LHCN-M2 (cell line): ENCODE results near the gene L3MBTL4. TPM values are rescaled to one million over a fixed set of nuclear protein-coding genes. Genes with fewer than 3 reads are reported as not detected.
"Not testable (repeated sequence)": the region's sequence is repeated elsewhere in the genome, so short reads cannot be mapped to it uniquely, and the experiment has no call there.

Source experiments
- DNase-seq: peaks from one replicate; pipeline ENCODE4 v3.0.0-alpha.2; 2012; ENCODE audit warnings: low read depth
- total RNA-seq: library from RNA; depleted of rRNA; stranded (reverse); fragments of >200 nt; gene quantifications from 2 replicates; pipeline ENCODE4 v1.2.3, GENCODE V29; 2014

Gene L3MBTL4
- total RNA-seq, 1 experiment from 2014 or later = not detected

DNA sequence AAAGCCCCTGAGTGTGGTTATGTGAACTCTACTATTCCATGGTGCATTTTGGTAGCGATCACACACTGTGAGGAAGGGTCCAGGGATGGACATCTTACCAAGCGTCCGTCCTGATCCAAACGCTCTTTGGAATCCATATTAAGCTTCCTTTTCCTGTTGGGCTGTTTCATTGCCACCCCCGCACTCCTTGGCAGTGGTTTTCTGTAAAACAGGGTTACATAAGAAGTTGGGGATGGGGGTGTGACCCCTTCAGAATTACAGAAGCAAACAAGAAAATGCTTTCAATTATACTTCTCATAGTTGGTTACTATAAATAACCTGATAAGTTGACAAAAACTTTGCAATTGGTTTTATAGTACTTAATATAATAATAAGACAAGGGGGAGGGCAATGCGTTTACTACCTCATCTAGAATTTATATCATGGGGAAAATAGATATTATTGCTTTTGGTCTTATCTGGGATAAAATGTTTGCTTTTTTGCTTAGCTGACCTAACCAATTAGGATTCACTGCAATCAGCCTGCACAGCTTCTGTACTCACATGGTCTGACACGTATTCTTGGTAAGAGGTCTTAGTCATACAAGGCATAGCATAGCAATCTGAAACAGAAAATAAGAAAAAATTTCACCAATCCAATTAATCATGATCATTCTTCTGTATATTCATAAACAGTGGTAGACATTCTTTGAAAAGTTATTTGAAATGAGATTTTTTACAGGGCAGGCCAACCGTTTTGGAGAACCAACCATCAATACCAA lies 103.1 kb downstream of the L3MBTL4 start:
- no peak for DNase-seq

DNA sequence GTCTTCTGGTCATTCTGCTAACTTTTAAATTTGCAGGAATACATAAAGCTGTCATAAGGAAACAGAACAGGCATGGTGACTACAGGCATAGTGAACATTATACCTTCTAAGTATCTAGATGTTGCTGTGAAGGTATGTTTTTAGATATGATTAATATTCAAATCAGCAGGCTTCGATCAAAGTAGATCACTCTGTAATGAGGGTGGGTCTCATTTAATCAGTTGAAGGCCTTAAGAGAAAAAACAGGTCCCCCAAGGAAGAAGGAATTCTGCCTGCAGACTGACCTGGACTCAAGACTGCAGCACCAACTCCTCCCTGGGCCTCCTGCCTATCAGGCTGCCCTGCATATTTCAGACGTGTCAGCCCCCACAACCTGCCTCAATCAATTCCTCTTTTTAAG lies 104.0 kb downstream of the L3MBTL4 start:
- no peak for DNase-seq

DNA sequence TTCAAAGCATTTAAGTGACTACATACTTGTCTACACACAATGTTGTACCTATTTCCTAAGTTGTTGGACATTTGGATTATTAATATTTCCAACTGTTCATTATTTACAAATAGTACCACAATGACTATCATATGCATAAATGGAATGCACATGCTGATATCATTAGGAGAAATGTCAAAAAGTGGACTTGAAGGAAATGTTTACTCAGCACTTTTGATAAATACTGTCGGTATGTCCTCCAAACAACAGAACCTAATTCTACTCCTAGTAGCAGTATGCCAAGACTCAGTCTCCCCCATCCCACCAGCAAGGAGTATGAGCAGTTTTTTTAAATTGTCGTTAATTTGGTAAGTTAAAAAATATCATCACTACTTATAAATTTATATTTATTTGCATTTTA lies 116.8 kb downstream of the L3MBTL4 start:
- no peak for DNase-seq

DNA sequence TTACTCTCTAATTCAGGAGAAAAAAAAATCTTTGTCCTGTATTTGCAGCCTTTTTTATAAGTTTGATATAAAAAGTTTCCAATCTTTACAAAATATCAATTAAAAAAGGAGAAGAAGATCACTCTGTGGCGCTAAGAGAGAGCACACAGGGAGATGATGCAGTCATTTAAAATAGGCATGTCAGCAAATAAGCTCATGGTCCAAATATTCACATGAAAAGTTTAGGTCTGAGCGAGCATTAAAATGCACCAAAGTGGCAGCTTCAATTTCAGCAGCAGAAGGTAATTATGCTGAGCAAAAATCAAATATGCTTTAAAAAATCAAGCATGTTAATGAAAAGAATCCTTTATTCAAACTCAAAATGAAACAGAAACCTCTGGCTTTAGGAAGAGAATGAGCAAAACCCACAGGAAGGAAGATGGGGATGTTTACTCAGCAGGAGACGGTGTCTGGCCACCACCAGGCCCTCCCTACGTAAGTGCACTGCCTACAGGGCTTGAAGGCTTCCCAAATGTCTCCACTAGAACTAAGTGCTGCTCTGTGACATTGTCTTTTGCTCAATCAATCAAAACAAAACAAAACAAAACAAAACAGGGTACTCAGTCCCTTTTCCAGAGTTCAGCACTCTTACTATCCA lies 120.4 kb downstream of the L3MBTL4 start:
- DNase-seq = no peak

DNA sequence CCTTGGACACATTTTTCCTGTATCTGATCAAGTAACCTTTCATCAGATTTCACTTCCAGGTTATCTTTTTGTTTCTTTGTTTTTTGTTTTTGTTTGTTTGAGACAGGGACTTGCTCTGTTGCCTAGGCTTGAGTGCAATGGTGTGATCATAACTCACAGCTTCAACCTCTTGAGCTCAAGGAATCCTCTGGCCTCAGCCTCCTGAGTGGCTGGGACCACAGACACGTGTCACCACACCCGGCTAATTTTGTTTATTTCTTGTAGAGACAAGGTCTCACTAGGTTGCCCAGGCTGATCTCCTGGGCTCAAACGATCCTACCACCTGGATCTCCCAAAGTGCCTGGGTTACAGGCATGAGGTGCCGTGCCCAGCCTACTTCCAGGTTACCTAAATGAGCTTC lies 124.9 kb downstream of the L3MBTL4 start:
- DNase-seq = no peak

DNA sequence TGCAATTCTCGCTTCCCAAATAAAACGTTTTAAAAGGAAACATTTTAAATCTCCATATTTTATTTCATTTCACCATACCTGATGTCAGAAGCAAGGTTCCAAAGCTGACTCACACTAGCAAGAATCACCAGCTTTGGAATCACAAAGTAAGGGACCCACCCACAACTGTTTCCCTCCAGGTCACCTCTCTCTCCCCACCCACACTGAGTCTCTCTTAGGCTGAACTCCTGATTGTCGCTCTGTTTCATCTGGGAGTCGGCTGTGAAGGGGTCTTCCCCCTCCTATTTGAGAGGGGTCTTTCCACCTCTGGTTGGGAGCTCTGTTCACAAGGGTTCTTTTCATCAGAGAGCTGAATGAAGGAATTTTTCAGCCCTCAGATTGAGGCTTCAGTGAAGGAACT lies 128.1 kb downstream of the L3MBTL4 start:
- no peak for DNase-seq

DNA sequence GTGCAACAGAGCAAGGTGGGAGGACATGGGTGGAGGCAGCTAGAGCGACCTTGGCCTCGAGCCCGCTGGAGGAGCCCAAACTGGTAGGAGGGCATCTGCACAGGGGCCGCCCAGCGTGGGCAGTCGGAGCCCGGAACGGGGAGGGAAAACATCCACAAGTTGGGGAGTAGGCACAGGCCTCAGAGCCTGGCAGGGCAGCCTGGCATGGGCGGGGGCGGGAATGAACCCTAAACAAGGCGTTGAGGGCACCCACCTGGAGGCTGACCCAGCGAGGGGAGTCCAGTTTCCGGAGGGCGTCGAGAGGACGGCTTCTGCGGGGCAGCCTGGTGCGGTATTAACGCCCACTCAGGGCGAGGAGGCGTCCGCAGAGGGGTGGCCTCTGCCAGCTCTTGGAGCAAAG lies 129.9 kb downstream of the L3MBTL4 start:
- DNase-seq = no peak

DNA sequence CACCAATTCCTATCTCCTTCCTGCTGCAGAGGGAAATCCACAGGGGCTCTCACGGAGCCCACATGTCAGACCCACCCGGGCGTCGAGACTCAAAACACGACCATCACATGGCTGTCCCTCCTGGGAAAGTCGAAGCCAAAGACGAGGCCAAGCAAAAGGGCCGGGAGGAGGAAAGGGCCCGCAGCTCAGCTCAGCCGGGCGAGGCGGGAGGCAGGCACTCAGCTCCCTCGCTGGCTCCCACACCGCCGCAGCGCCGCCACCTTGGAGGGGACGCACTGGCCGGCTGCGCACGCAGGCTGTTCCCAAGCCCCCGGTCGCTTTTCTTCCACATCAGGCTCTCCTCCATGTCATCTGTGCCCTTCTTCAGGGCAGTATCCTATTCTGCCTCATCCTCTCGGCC lies 130.4 kb downstream of the L3MBTL4 start:
- DNase-seq = no peak

DNA sequence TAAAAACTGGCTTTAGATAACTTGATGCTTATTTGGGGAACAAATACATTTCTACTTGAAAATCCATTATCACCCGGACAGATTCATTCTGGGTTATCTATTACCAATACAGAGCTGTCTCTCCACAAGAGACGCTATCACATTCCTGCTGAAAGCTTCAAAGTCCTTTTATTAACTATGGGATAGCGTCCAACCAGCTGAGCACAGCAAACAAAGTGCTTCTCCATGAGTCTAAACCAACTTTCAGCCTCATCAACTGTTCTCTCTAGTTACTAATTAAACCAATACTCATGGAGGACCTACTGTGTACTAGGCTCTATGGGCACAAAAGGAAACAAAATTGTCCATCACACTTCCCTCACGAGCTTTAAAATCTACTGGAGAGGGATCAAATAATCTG lies 132.8 kb downstream of the L3MBTL4 start:
- DNase-seq = no peak

DNA sequence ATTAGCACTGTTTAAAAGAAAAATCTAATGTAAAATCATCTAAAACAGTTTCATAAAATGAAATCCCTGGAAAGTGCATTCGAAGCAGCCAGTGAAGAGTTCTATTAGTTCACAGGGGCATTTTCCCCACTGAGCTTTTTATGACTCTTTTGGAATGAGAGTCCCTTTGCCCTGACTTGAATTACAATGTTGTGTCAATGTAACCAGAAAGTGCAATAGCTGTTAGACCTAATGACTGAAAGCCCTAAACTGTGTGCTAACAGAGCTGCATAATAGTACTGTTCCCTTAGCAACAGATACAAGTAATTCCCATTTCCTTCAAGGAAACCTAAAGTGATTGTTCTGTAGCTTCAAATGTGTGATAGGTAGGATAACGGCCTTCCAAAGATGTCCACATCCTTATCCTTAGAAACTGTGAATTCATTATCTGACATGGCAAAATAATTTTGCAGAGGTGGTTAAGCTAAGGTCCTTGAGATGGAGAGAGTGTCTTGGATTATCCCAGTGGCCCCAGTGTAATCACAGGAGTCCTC lies 134.4 kb downstream of the L3MBTL4 start:
- DNase-seq = no peak

DNA sequence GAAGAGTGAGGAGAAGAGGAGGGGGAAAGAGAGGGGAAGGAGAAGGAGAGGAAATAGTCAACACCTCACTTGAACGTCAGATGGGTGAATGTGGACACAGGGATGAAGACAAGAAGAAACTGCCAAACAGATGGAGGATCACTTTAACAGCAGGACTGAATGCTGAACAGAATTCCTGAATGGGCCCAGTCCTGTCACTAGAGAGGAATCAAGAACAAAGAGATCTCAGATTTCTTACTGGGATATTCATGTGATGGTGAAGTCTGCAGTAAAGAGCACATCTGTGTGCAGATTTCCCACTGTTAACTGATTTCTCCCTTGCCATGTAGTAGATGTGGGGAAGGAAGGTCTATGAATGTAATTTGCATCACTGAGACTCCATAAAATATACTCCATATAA lies 135.4 kb downstream of the L3MBTL4 start:
- no peak for DNase-seq

DNA sequence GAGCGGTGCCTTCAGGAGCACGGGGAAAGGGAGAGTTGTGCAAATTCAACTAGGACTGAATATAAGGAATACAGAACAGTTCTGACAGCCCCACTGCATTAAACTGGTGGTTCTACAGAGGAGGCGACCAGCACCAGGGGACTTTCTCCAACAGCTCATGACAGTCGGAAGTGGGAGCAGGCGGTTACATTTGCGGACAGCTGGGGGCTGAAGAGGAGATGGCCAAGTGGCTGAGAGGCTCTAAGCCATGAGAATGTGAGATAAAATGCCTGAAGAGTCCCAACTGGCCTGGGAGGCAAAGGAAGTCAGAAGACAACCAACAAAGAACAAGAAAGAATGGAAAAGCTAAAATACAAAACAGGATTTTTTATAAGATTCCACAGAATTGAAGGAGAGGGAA lies 141.3 kb downstream of the L3MBTL4 start:
- no peak for DNase-seq

DNA sequence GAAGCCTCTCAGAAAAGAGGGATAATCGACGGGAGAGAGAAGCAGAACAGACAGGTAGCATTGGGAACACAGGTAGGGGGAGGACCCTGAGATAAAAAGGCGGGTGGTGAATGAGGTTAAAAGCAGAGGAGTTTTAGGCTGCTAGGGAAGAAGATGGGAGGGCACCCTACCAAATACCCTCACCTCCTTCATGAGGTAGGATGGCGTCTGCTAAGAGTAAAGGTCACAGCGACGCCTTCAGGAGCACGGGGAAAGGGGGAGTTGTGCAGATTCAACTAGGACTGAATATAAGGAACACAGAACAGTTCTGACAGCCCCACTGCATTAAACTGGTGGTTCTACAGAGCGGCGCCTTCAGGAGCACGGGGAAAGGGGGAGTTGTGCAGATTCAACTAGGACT lies 142.6 kb downstream of the L3MBTL4 start:
- DNase-seq = not testable (repeated sequence)

DNA sequence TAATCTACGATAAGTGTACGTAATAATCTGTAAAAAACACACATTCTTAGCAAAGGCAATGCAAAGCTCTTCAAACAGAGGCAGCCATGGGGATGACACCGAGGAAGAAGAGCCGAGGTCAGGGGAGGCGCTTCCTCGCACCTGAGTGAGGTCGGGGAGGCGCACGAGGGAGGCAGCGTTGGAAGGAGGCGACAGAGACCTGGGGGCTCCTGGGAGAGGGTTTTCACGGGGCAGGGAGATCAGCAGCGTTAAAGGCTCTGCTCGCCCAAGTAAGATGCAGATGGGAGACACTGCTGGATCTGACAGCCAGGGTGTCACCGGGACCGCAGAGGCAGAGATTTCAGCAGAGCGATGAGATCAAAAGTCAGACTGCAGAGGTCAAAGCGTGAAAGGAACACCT lies 143.1 kb downstream of the L3MBTL4 start:
- no peak for DNase-seq

DNA sequence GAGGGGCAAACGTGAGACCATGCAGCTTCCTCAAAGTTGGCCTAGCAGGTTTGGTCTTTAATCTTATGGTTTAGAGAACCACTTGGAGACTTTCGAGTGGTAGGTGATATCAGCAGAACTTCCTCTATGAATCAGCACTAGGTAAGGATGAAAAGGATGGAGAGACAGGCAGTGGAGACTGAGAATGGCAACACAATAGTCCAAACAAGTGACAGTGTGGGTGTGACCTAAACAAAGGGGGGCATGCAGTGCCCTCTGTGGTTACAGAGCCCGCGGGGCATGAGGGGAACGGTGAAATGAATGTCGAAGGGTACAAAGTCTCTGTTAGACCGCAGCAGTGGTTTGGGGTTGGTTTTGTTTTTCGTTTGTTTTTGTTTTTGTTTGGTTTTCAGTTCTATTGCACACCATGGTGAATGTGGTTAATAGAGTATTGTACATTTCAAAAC lies 143.9 kb downstream of the L3MBTL4 start:
- no peak for DNase-seq

DNA sequence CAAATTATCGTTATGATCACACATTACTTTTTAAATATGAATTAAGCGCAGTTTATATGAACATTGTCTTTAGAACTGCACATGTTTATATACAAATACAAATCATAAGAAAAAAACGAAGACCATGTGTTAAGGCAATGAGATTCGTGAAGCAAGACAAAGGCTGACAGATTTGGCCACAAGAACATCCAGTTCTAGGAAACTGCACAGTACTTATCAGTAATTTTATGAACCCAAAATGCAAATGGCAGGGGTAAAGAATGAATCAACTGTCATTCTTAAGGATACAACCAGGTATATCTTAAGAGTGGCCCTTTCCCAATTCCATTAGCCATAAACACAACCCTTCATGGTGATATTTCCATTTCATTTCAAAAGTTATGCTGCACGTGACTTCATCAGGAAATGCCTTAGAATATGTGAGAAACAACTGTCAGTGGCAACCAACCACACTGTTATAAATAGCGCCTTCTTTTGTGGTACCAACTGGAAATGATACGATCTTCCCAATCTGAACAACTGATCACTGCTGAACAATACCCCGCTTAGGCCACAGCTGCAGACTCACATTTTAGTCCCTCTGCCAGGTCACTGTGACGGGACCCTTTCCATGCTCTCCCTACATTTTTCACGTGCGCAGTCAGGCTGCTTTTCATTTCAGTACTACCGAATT lies 144.9 kb downstream of the L3MBTL4 start:
- no peak for DNase-seq

DNA sequence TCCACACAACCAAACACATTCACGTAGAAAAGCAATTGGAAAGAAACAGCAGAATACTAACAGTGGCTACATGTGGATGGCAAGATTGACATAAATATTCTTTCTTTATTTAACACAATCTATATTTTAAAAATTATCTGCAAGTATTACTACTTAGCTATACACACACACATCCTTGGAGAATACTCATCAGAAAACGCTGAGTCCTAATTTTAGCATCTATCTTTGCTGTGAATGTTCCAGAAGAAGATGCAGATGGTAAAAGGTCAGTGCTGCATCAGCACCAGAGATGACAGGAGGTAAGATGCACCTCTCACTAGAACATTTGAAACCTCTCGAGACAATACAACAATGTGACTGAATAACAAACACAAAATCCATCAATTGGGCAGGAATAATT lies 148.5 kb downstream of the L3MBTL4 start:
- no peak for DNase-seq

DNA sequence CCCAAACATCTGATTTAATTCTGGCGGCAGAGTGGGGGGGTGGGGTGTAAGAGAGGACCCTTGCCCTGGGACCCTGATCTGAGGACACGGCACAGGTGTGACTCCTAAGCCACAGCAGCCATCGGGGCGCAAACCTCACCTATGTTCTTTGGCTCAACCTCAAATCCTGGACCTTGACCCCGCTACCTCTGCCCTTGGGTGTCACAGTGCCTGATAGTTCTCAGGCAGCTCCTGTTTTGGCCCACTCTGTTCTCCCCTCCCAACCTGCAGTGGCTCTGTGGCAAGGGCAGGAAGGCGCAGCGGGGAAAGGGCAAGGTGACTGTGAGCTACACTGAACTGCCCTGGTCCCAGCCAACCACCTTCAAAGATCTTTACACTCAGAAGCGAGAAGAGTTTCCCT lies 152.8 kb downstream of the L3MBTL4 start:
- no peak for DNase-seq

DNA sequence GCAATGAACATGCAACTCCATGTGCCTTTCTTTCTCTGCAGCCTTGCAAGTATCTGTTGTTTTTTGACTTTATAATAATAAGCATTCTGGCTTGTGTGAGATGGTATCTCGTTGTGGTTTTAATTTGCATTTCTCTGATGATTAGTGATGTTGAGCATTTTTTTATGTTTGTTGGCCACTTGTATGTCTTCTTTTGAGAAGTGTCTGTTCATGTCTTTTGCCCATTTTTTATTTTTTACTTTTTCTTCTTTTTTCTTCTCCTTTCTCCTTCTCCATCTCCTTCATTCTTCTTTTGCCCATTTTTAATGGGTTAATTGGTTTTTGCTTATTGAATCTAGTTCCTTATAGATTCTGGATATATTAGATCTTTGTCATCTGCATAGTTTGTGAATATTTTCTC lies 155.4 kb downstream of the L3MBTL4 start:
- not testable (repeated sequence) for DNase-seq

DNA sequence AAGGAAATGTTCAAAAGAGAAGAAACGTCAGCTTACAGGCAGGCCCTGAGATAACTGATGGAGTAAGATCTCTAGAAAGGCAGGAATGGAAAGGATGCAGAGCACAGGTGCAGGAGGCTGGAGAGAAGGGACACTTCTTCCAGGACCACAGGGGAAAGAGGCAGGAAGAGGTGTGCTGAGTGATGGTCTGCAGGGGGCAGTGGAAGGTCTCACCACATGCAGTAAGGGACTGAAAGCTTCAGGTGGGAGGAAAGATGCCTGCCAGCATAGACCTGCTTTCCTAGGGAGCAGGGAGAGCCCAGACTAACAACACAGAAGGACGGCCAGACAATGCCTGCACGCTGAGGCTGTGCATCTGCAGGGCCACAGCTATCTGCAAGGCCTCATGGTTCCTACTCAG lies 156.8 kb downstream of the L3MBTL4 start:
- no peak for DNase-seq

DNA sequence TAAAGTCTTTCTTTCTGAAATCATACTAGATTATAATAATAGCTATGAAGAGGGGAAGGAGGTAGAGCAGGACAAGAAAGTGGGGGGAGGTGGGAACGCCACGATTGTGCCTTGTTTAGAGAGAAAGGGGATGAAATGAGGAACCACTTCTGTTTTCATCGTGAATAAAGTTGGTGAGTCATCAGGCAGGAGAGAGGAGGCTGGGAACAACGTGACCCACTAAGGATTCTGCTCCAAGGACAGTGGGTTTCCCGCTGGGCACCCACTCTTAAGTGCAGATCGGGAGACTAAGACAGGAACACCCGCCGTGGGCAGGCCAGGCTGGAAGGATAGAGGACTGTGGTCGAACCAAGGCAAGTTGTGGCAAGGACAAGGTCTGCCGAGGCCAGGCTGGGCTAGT lies 158.2 kb downstream of the L3MBTL4 start:
- no peak for DNase-seq

DNA sequence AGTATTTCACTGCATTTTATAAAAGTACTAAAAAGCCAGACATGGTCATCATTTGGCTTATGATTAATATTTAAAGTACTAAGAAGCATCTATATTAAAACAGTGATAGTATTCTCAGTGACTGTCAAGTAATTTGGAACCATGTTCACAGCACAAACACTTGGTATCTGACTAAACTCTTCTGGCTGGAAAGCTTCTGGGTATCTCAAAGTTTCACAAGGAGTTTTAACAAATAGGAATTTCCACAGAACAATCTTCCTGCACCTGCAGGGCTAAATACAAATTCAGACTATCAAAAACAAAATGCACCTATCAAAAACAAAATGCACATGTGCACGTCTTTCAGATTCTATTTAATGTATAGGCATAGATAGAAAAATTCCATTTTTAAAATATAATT lies 158.8 kb downstream of the L3MBTL4 start:
- DNase-seq = no peak
